ENCODE results near the gene PCGF3.

- TF ChIP-seq ZNF341 (tag by site-specific recombination; IDR thresholded peaks at IDR 0.05; ENCODE audit: low read depth), result no peak
- TF ChIP-seq ZNF350 (tag by site-specific recombination; IDR thresholded peaks at IDR 0.05), result no peak
- no peak for TF ChIP-seq ZNF10 (tag by site-specific recombination; IDR thresholded peaks at IDR 0.05)
- no peak for TF ChIP-seq ZNF561 (tag by site-specific recombination; IDR thresholded peaks at IDR 0.05; ENCODE audit: borderline replicate concordance)
- TF ChIP-seq CTCF (tag by site-specific recombination; IDR thresholded peaks at IDR 0.05), result no peak
- TF ChIP-seq ATF2 (tag by site-specific recombination; IDR thresholded peaks at IDR 0.05; ENCODE audit: low read depth), result no peak
- TF ChIP-seq, protein P1, sequence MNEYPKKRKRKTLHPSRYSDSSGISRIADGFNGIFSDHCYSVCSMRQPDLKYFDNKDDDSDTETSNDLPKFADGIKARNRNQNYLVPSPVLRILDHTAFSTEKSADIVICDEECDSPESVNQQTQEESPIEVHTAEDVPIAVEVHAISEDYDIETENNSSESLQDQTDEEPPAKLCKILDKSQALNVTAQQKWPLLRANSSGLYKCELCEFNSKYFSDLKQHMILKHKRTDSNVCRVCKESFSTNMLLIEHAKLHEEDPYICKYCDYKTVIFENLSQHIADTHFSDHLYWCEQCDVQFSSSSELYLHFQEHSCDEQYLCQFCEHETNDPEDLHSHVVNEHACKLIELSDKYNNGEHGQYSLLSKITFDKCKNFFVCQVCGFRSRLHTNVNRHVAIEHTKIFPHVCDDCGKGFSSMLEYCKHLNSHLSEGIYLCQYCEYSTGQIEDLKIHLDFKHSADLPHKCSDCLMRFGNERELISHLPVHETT (tag by site-specific recombination; IDR thresholded peaks at IDR 0.05), result no peak
- no peak for TF ChIP-seq ZBTB48 (tag by site-specific recombination; IDR thresholded peaks at IDR 0.05)
- TF ChIP-seq ZNF133 (tag by site-specific recombination; IDR thresholded peaks at IDR 0.05), result no peak
- no peak for TF ChIP-seq BCL11A (tag by site-specific recombination; IDR thresholded peaks at IDR 0.05; ENCODE audit: low read depth)
- TF ChIP-seq ZSCAN30 (tag by site-specific recombination; IDR thresholded peaks at IDR 0.05), result no peak
- no peak for TF ChIP-seq ZBTB1 (tag by site-specific recombination; IDR thresholded peaks at IDR 0.05)
- no peak for TF ChIP-seq ZNF211 (tag by site-specific recombination; IDR thresholded peaks at IDR 0.05; ENCODE audit: low read depth)
- TF ChIP-seq ZSCAN16 (tag by site-specific recombination; IDR thresholded peaks at IDR 0.05), result no peak
These were observed 29.3 kb downstream of the PCGF3 start for GRCh38 chr4:734951-735350.
